IMR-90 (cell line): ENCODE measurements around the gene CLRN1. TPM values are rescaled to one million over a fixed set of nuclear protein-coding genes. Genes with fewer than 3 reads are reported as not detected.

Source experiments
- ATAC-seq: fragments of 200-7000 bp; cut with Tn5 transposase; 2 replicates; pipeline ENCODE4 v1.9.1; 2020; ENCODE audit warnings: low read depth, mild to moderate bottlenecking, moderate library complexity
- BruUV-seq: library from RNA; stranded (reverse); fragments of 400-500 nt; replicated peaks from 2 replicates; lab custom pipeline; 2021; lab: Mats Ljungman, UMichigan
- CTCF ChIA-PET: fragments of 300-600 bp; formaldehyde crosslinking; extraction: SDS; loops from one replicate; lab custom pipeline; 2021; ENCODE audit warnings: antibody characterized with exemption; lab: Yijun Ruan, JAX
- POLR2A ChIA-PET: fragments of 300-600 bp; sonication (Branson Sonifier 250); formaldehyde crosslinking; loops from one replicate; lab custom pipeline; 2022; ENCODE audit warnings: antibody characterized with exemption; ENCODE audit not compliant: unreplicated experiment; lab: Charles Lee
- DNase-seq: peaks from one replicate; pipeline ENCODE4 v3.0.0; 2013
- H2AFZ ChIP-seq: replicated peaks from 2 replicates; pipeline ENCODE3; 2013; ENCODE audit warnings: low read length, mild to moderate bottlenecking; ENCODE audit not compliant: poor library complexity
- H2AK5ac ChIP-seq: 2 replicates; pipeline ENCODE4 v1.6.1; 2013; ENCODE audit warnings: low read depth, low read length, inconsistent platforms
- H2AK9ac ChIP-seq: replicated peaks from 2 replicates; pipeline ENCODE3; 2013; ENCODE audit warnings: mild to moderate bottlenecking, low read depth, low read length, moderate library complexity; ENCODE audit not compliant: poor library complexity
- H2BK120ac ChIP-seq: 2 replicates; pipeline ENCODE4 v1.6.1; 2013; ENCODE audit warnings: low read depth, low read length, inconsistent platforms
- H2BK15ac ChIP-seq: 3 replicates; pipeline ENCODE4 v1.6.1; 2013; ENCODE audit warnings: low read depth, low read length, inconsistent platforms
- H2BK20ac ChIP-seq: 2 replicates; pipeline ENCODE4 v1.6.1; 2013; ENCODE audit warnings: low read depth, mild to moderate bottlenecking, inconsistent platforms, low read length, moderate library complexity
- H2BK5ac ChIP-seq: 2 replicates; pipeline ENCODE4 v1.6.1; 2013; ENCODE audit warnings: mild to moderate bottlenecking, low read depth, low read length, inconsistent platforms; ENCODE audit not compliant: poor library complexity, severe bottlenecking
- H3K14ac ChIP-seq: replicated peaks from 2 replicates; pipeline ENCODE4 v1.6.1; 2013; ENCODE audit warnings: low read depth, low read length, inconsistent platforms
- H3K18ac ChIP-seq: 2 replicates; pipeline ENCODE4 v1.6.1; 2013; ENCODE audit warnings: low read depth, low read length, control low read depth
- H3K23ac ChIP-seq: 2 replicates; pipeline ENCODE4 v1.6.1; 2013; ENCODE audit warnings: low read depth, low read length, inconsistent platforms
- H3K27ac ChIP-seq: 2 replicates; pipeline ENCODE4 v1.5.1; 2013; ENCODE audit warnings: mild to moderate bottlenecking, control low read depth, low read length; ENCODE audit not compliant: insufficient read depth
- H3K27me3 ChIP-seq: 2 replicates; pipeline ENCODE4 v1.6.1; 2013; ENCODE audit warnings: low read length; ENCODE audit not compliant: control insufficient read depth, insufficient read depth
- H3K36me3 ChIP-seq: 2 replicates; pipeline ENCODE4 v1.6.1; 2013; ENCODE audit warnings: low read length, mixed read lengths; ENCODE audit not compliant: control insufficient read depth, insufficient read depth
- H3K4ac ChIP-seq: 2 replicates; pipeline ENCODE4 v1.6.1; 2013; ENCODE audit warnings: low read depth, low read length, inconsistent platforms
- H3K4me1 ChIP-seq: 2 replicates; pipeline ENCODE4 v1.6.1; 2013; ENCODE audit warnings: low read length, mixed read lengths; ENCODE audit not compliant: control insufficient read depth, insufficient read depth
- H3K4me2 ChIP-seq: 2 replicates; pipeline ENCODE4 v1.6.1; 2013; ENCODE audit warnings: low read depth, mild to moderate bottlenecking, control low read depth, low read length, moderate library complexity
- H3K4me3 ChIP-seq: 2 replicates; pipeline ENCODE4 v1.5.1; 2013; ENCODE audit warnings: low read depth, mild to moderate bottlenecking, control low read depth, low read length, moderate library complexity; ENCODE audit not compliant: insufficient read depth
- H3K56ac ChIP-seq: 2 replicates; pipeline ENCODE4 v1.6.1; 2013; ENCODE audit warnings: low read length, inconsistent platforms; ENCODE audit not compliant: insufficient read depth; ENCODE audit errors: extremely low read depth
- H3K79me1 ChIP-seq, 2 experiments: 2 replicates each; pipeline ENCODE4 v1.6.1; 2013; ENCODE audit warnings: low read length in 2 of 2, inconsistent platforms in 1 of 2, low read depth in 1 of 2
- H3K9ac ChIP-seq: 2 replicates; pipeline ENCODE4 v1.6.1; 2013; ENCODE audit warnings: low read depth, low read length, control low read depth
- H3K9me1 ChIP-seq: 2 replicates; pipeline ENCODE4 v1.6.1; 2013; ENCODE audit warnings: low read length, inconsistent platforms; ENCODE audit not compliant: insufficient read depth
- H3K9me3 ChIP-seq: 2 replicates; pipeline ENCODE4 v1.6.1; 2013; ENCODE audit warnings: low read length; ENCODE audit not compliant: control insufficient read depth, insufficient read depth
- H4K20me1 ChIP-seq: 2 replicates; pipeline ENCODE4 v1.6.1; 2013; ENCODE audit warnings: low read length, inconsistent platforms; ENCODE audit not compliant: insufficient read depth
- H4K5ac ChIP-seq: 2 replicates; pipeline ENCODE4 v1.6.1; 2013; ENCODE audit warnings: mild to moderate bottlenecking, low read depth, low read length, control low read depth
- H4K8ac ChIP-seq, 2 experiments: 2 replicates each; pipeline ENCODE4 v1.6.1; 2013; ENCODE audit warnings: low read depth in 2 of 2, low read length in 2 of 2, control low read depth in 1 of 2, inconsistent platforms in 1 of 2
- H4K91ac ChIP-seq: 2 replicates; pipeline ENCODE4 v1.6.1; 2013; ENCODE audit warnings: low read depth, low read length, inconsistent platforms; ENCODE audit not compliant: insufficient read depth
- CEBPB ChIP-seq: IDR thresholded peaks from 2 replicates; pipeline ENCODE4 v1.6.1; 2012; ENCODE audit warnings: low read depth, low read length, improper control_type of control experiment
- MAFK ChIP-seq: IDR thresholded peaks from 2 replicates; pipeline ENCODE4 v1.6.1; 2012; ENCODE audit warnings: low read depth, low read length, improper control_type of control experiment
- POLR2A ChIP-seq: IDR thresholded peaks from 2 replicates; pipeline ENCODE4 v1.6.1; 2012; ENCODE audit warnings: mild to moderate bottlenecking, low read depth, low read length
- USF2 ChIP-seq: fragments of 150-350 bp; IDR thresholded peaks from 2 replicates; pipeline ENCODE4 v1.6.1; 2017; ENCODE audit warnings: mild to moderate bottlenecking, antibody characterized with exemption, low read length, low read depth
- WGBS, 2 experiments: methylation state at CpG; one replicate each; pipeline versions ENCODE4 v1.1.5 to v1.1.7; 2013; ENCODE audit warnings: missing lambda C conversion rate in 2 of 2; ENCODE audit not compliant: insufficient read length in 1 of 2; ENCODE audit errors: extremely low coverage in 2 of 2; 5-methylcytosine and 5-hydroxymethylcytosine counted together
- dilution Hi-C: fragments of 300-500 bp; cut with HindIII; formaldehyde crosslinking; loops from one replicate; pipeline ENCODE4 v1.14.3; 2018; ENCODE audit warnings: low sequenced_read_pairs; ENCODE audit not compliant: unreplicated experiment
- in situ Hi-C: fragments of 300-500 bp; cut with MboI; formaldehyde crosslinking; loops from 3 replicates; pipeline ENCODE4 v1.14.3; 2019; ENCODE audit warnings: low sequenced_read_pairs, inconsistent platforms, mixed read lengths
- intact Hi-C: fragments of 100-400 bp; cut with micrococcal nuclease; formaldehyde crosslinking; loops from 2 replicates; pipeline ENCODE4 v1.10.0; 2022
- polyA plus RNA-seq, 3 experiments: library from polyadenylated mRNA; depleted of rRNA; stranded (reverse); fragments of >200 nt; gene quantifications; 2 replicates each; pipeline ENCODE4 v1.2.3, GENCODE V29; 2012; ENCODE audit warnings: low replicate concordance in 1 of 3
- total RNA-seq: library from RNA; depleted of rRNA; stranded (reverse); fragments of >200 nt; gene quantifications from 2 replicates; pipeline ENCODE4 v1.2.3, GENCODE V29; 2012

The CLRN1 gene
- total and polyA plus RNA-seq, 2 of the 4 experiments (the other 2 are of a cell fraction) = not detected

GRCh38 chr3:150930839-150931238 is 41.7 kb downstream of the CLRN1 start:
- no peaks in the 10 kb centered on the region for H3K4me1 ChIP-seq
- H3K18ac ChIP-seq = no peak overlapping the region
- no peak overlapping the region for H2AK9ac ChIP-seq
- no TSS peak for BruUV-seq
- H3K9me3 ChIP-seq = no peaks in the 10 kb centered on the region
- H3K79me1 ChIP-seq = no peaks in the 10 kb centered on the region
- H3K36me3 ChIP-seq = no peaks in the 10 kb centered on the region
- H2BK20ac ChIP-seq = no peak overlapping the region
- CTCF ChIA-PET = no interaction called here
- no peak for TF ChIP-seq USF2
- no peak for TF ChIP-seq MAFK
- TF ChIP-seq POLR2A = no peak
- TF ChIP-seq CEBPB = no peak
- WGBS, 2 experiments = no CpG with 5 or more reads among the region's 3 CpGs
- no peak overlapping the region for H4K8ac ChIP-seq
- H3K4me2 ChIP-seq = no peak overlapping the region
- H3K9me1 ChIP-seq = no peaks in the 10 kb centered on the region
- no peak for DNase-seq
- no peak overlapping the region for H2AK5ac ChIP-seq
- H2BK120ac ChIP-seq = no peak overlapping the region
- no peak overlapping the region for H3K4me3 ChIP-seq
- H3K4ac ChIP-seq = no peak overlapping the region
- H3K14ac ChIP-seq = no peak overlapping the region
- no peak overlapping the region for H2BK15ac ChIP-seq
- H2BK5ac ChIP-seq = no peak overlapping the region
- no peak overlapping the region for H4K91ac ChIP-seq
- H3K27me3 ChIP-seq = peaks cover 15% of the 10 kb centered on the region
- no peak overlapping the region for H4K5ac ChIP-seq
- dilution Hi-C loops = no loop called here
- POLR2A ChIA-PET = no interaction called here
- in situ Hi-C loops = no loop called here
- H4K20me1 ChIP-seq = no peaks in the 10 kb centered on the region
- no peak overlapping the region for H3K27ac ChIP-seq
- no peak overlapping the region for H2AFZ ChIP-seq
- intact Hi-C loops = no loop called here
- no peak overlapping the region for H3K23ac ChIP-seq
- no peak overlapping the region for H3K56ac ChIP-seq
- no peak for ATAC-seq
- no peak overlapping the region for H3K9ac ChIP-seq
